Progenitor cell of endocrine pancreas (in vitro differentiated cells): Measurements from ENCODE around the gene TGM3. TPM values are rescaled to one million over a fixed set of nuclear protein-coding genes. Genes with fewer than 3 reads are reported as not detected.

Experiments
- DNase-seq: peaks from one replicate; pipeline ENCODE4 v3.0.0; 2021; ENCODE audit warnings: low spot score; ENCODE audit not compliant: unreplicated experiment
- H3K27ac Mint-ChIP-seq: 2 replicates; pipeline ENCODE4 v1.8.0; 2021; ENCODE audit warnings: mild to moderate bottlenecking, moderate library complexity, mixed read lengths
- H3K27me3 Mint-ChIP-seq: 2 replicates; pipeline ENCODE4 v1.8.0; 2021; ENCODE audit warnings: mixed read lengths
- H3K36me3 Mint-ChIP-seq: 2 replicates; pipeline ENCODE4 v1.8.0; 2022; ENCODE audit warnings: mixed read lengths; ENCODE audit not compliant: insufficient read depth
- H3K4me1 Mint-ChIP-seq: 2 replicates; pipeline ENCODE4 v1.8.0; 2021; ENCODE audit warnings: low read depth, mixed read lengths
- H3K4me3 Mint-ChIP-seq: 2 replicates; pipeline ENCODE4 v1.8.0; 2021; ENCODE audit warnings: low read depth, mild to moderate bottlenecking, moderate library complexity, mixed read lengths
- H3K9me3 Mint-ChIP-seq: 2 replicates; pipeline ENCODE4 v1.8.0; 2021; ENCODE audit warnings: low read depth, mixed read lengths
- CTCF ChIP-seq: fragments of 200-600 bp; sonication (generic); IDR thresholded peaks from one replicate; pipeline ENCODE4 v1.5.0; 2021; ENCODE audit warnings: antibody characterized with exemption, mild to moderate bottlenecking; ENCODE audit not compliant: unreplicated experiment
- total RNA-seq: library from RNA; stranded (reverse); gene quantifications from 2 replicates; pipeline ENCODE4 v1.2.1, GENCODE V29; 2021

TGM3 gene
- total RNA-seq, 1 donor from 2014 or later, result 0.22 TPM

GRCh38 chr20:2292416-2293110 is 3.2 kb upstream of the TGM3 start:
- no peak overlapping the region for H3K4me3 Mint-ChIP-seq
- peaks cover 23% of the 10 kb centered on the region for H3K4me1 Mint-ChIP-seq
- no peaks in the 10 kb centered on the region for H3K36me3 Mint-ChIP-seq
- H3K9me3 Mint-ChIP-seq, result no peaks in the 10 kb centered on the region
- no peaks in the 10 kb centered on the region for H3K27me3 Mint-ChIP-seq
- H3K27ac Mint-ChIP-seq, result no peak overlapping the region
- no peak for DNase-seq
- TF ChIP-seq CTCF, result no peak

GRCh38 chr20:2293486-2293885 is 2.3 kb upstream of the TGM3 start:
- Mint-ChIP-seq H3K4me1 (peaks cover 27% of the 10 kb centered on the region), H3K27me3 (peaks cover 5% of the 10 kb centered on the region), H3K9me3 (no peaks in the 10 kb centered on the region), H3K27ac (no peak overlapping the region), H3K4me3 (no peak overlapping the region), H3K36me3 (no peaks in the 10 kb centered on the region)
- TF ChIP-seq CTCF, result no peak
- no peak for DNase-seq

GRCh38 chr20:2293971-2294370 is 1.8 kb upstream of the TGM3 start:
- Mint-ChIP-seq H3K36me3 (no peaks in the 10 kb centered on the region), H3K4me3 (no peak overlapping the region), H3K27ac (no peak overlapping the region), H3K9me3 (no peaks in the 10 kb centered on the region), H3K4me1 (peaks cover 22% of the 10 kb centered on the region), H3K27me3 (peaks cover 5% of the 10 kb centered on the region)
- no peak for TF ChIP-seq CTCF
- no peak for DNase-seq

DNA sequence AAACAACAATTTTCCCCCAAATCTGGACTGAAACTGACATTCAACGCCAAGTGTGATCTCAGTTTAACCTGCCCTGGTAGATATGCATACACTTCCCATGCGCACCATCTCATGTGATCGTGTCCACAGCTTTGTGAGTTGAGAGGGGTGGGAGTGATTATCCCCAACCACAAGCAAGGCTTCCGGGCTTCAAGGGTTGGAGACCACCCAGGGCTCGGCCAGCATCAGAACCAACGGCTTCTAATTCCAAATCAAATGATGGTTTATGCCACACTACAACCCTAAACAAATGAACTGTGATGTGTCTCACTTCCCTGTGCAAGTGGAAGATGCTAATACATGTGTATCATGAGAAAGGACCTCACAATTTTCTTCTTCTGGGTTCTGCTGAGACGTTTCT is 515 bp upstream of the TGM3 start:
- DNase-seq, result no peak
- peaks cover 21% of the 10 kb centered on the region for H3K4me1 Mint-ChIP-seq

More for the DNA sequence above, 515 bp upstream of the TGM3 start:
- Mint-ChIP-seq H3K27ac (no peak overlapping the region), H3K27me3 (peaks cover 5% of the 10 kb centered on the region), H3K4me3 (no peak overlapping the region), H3K9me3 (no peaks in the 10 kb centered on the region), H3K36me3 (no peaks in the 10 kb centered on the region)
- no peak for TF ChIP-seq CTCF
